Measurements from ENCODE around the gene POLR3E.
"Not testable (repeated sequence)": the region's sequence is repeated elsewhere in the genome, so short reads cannot be mapped to it uniquely, and the experiment has no call there.

Gene POLR3E

DNA sequence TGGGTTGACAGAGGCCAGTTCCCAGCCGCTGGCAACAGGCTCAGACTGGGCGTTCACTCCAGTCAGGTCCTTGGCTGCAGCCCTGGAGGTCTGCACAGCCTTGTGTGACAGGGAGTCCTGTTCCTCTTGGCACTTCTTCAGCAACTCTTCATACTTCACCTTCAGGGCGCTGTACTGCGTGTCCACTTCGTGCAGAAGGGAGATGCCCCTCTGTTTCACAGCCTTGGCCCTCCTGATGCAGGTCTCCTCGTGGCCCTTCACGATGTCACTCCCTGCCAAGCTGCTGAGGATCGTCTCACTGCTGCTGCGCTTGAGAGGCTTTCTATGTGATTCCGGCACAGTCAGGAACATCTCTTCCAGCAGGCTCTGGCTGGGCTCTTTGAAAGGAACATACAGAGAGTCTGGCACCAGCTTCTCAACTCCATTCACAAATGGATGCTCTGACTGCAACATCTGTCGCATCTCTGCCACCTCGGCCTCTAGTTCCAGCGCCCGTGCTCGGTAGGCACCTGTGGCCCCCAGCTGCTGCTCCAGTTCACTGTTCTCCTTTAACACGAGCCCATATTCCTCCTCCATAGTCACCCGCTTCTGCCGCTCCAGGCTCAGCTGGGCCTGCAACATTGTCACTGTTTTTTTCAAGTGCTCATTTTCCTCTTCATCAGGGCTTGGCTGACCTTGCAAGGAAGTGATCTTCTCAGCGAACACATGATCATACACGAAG, 50.1 kb downstream of the POLR3E start:
- H2BK12ac ChIP-seq (ENCODE audit: low read length in 2 of 2) = no peak overlapping the region
- no peaks in the 10 kb centered on the region for H3K9me3 ChIP-seq (ENCODE audit: control insufficient read depth, low read length)
- H3K4me2 ChIP-seq (ENCODE audit: low read length, poor library complexity, severe bottlenecking) = no peak overlapping the region
- H3K4me1 ChIP-seq (ENCODE audit: control insufficient read depth, insufficient read depth, low read depth, low read length) = peaks cover 3% of the 10 kb centered on the region
- no peak overlapping the region for H3K4me3 ChIP-seq (ENCODE audit: insufficient read depth in 1 of 2, low read depth in 1 of 2, low read length in 2 of 2)
- no peak overlapping the region for H4K91ac ChIP-seq (ENCODE audit: low read length)
- H3K23ac ChIP-seq (ENCODE audit: low read length in 2 of 2) = no peak overlapping the region
- H3K4ac ChIP-seq (ENCODE audit: low read depth in 1 of 2, low read length in 2 of 2) = no peak overlapping the region
- no peak for DNase-seq
- H4K8ac ChIP-seq (ENCODE audit: low read length) = no peak overlapping the region
- no peaks in the 10 kb centered on the region for H3K27me3 ChIP-seq (ENCODE audit: control insufficient read depth in 1 of 2, insufficient read depth in 1 of 2, low read length in 2 of 2)
- H3K9ac ChIP-seq (ENCODE audit: low read length) = no peak overlapping the region
- no peak overlapping the region for H2AK5ac ChIP-seq (ENCODE audit: low read length, severe bottlenecking)
- peaks cover 39 to 81% of the 10 kb centered on the region in 2 experiments for H3K36me3 ChIP-seq (ENCODE audit: control insufficient read depth in 1 of 2, insufficient read depth in 2 of 2, low read depth in 1 of 2, low read length in 2 of 2)
- H3K27ac ChIP-seq (ENCODE audit: low read length, poor library complexity, severe bottlenecking) = no peak overlapping the region
- H2BK120ac ChIP-seq (ENCODE audit: low read depth, low read length) = no peak overlapping the region
- H3K14ac ChIP-seq (ENCODE audit: low read length in 2 of 2) = no peak overlapping the region
- no peak overlapping the region for H2BK15ac ChIP-seq (ENCODE audit: low read depth, poor library complexity, severe bottlenecking)
- peaks cover 31% of the 10 kb centered on the region for H3K79me1 ChIP-seq (replicated peaks; ENCODE audit: low read length, poor library complexity, severe bottlenecking)
- WGBS = 98% methylated on average over 20 of the region's 20 CpGs
- no peak overlapping the region for H2BK5ac ChIP-seq (ENCODE audit: low read depth, low read length, poor library complexity, severe bottlenecking)
- H3K18ac ChIP-seq (ENCODE audit: low read depth in 1 of 2, low read length in 2 of 2) = no peak overlapping the region
- no peak overlapping the region for H2AFZ ChIP-seq (ENCODE audit: low read depth, low read length)

- Histone ChIP-seq H2BK5ac (ENCODE audit: low read depth, low read length, poor library complexity, severe bottlenecking) (no peak overlapping the region), H3K4me2 (ENCODE audit: low read length, poor library complexity, severe bottlenecking) (no peak overlapping the region), H2BK15ac (ENCODE audit: low read depth, poor library complexity, severe bottlenecking) (no peak overlapping the region), H2BK12ac (ENCODE audit: low read length in 2 of 2) (no peak overlapping the region), H3K18ac (ENCODE audit: low read depth in 1 of 2, low read length in 2 of 2) (no peak overlapping the region), H4K91ac (ENCODE audit: low read length) (no peak overlapping the region), H3K27ac (ENCODE audit: low read length, poor library complexity, severe bottlenecking) (no peak overlapping the region), H2AK5ac (ENCODE audit: low read length, severe bottlenecking) (peak overlapping the region; percentile 41), H3K9ac (ENCODE audit: low read length) (no peak overlapping the region), H3K14ac (ENCODE audit: low read length in 2 of 2) (no peak overlapping the region), H2BK120ac (ENCODE audit: low read depth, low read length) (no peak overlapping the region), H3K4me1 (ENCODE audit: control insufficient read depth, insufficient read depth, low read depth, low read length) (peaks cover 5% of the 10 kb centered on the region), H3K79me1 (replicated peaks; ENCODE audit: low read length, poor library complexity, severe bottlenecking) (peaks cover 29% of the 10 kb centered on the region), H4K8ac (ENCODE audit: low read length) (no peak overlapping the region), H3K4me3 (ENCODE audit: insufficient read depth in 1 of 2, low read depth in 1 of 2, low read length in 2 of 2) (no peak overlapping the region), H3K23ac (ENCODE audit: low read length in 2 of 2) (no peak overlapping the region), H3K4ac (ENCODE audit: low read depth in 1 of 2, low read length in 2 of 2) (no peak overlapping the region), H3K27me3 (ENCODE audit: control insufficient read depth in 1 of 2, insufficient read depth in 1 of 2, low read length in 2 of 2) (no peaks in the 10 kb centered on the region), H2AFZ (ENCODE audit: low read depth, low read length) (no peak overlapping the region), H3K36me3 (ENCODE audit: control insufficient read depth in 1 of 2, insufficient read depth in 2 of 2, low read depth in 1 of 2, low read length in 2 of 2) (peaks cover 39 to 77% of the 10 kb centered on the region in 2 experiments), H3K9me3 (ENCODE audit: control insufficient read depth, low read length) (no peaks in the 10 kb centered on the region)
- WGBS = 100% methylated on average over 2 of the region's 2 CpGs
- no peak for DNase-seq
Observed at GRCh38 chr16:22348291-22348690, 51.1 kb downstream of the POLR3E start.

GRCh38 chr16:22351017-22351416, 53.8 kb downstream of the POLR3E start:
- H2AK5ac ChIP-seq (ENCODE audit: low read length, severe bottlenecking); H4K8ac ChIP-seq (ENCODE audit: low read length); H3K9me3 ChIP-seq (ENCODE audit: control insufficient read depth, low read length); H3K27me3 ChIP-seq (ENCODE audit: control insufficient read depth in 1 of 2, insufficient read depth in 1 of 2, low read length in 2 of 2); H3K4me1 ChIP-seq (ENCODE audit: control insufficient read depth, insufficient read depth, low read depth, low read length); H3K4me2 ChIP-seq (ENCODE audit: low read length, poor library complexity, severe bottlenecking); H2BK5ac ChIP-seq (ENCODE audit: low read depth, low read length, poor library complexity, severe bottlenecking); H3K18ac ChIP-seq (ENCODE audit: low read depth in 1 of 2, low read length in 2 of 2); H2BK12ac ChIP-seq (ENCODE audit: low read length in 2 of 2); H3K14ac ChIP-seq (ENCODE audit: low read length in 2 of 2); H3K23ac ChIP-seq (ENCODE audit: low read length in 2 of 2); H3K9ac ChIP-seq (ENCODE audit: low read length); DNase-seq; H3K27ac ChIP-seq (ENCODE audit: low read length, poor library complexity, severe bottlenecking); H4K91ac ChIP-seq (ENCODE audit: low read length); H2BK15ac ChIP-seq (ENCODE audit: low read depth, poor library complexity, severe bottlenecking); H2BK120ac ChIP-seq (ENCODE audit: low read depth, low read length); H3K4me3 ChIP-seq (ENCODE audit: insufficient read depth in 1 of 2, low read depth in 1 of 2, low read length in 2 of 2); H3K4ac ChIP-seq (ENCODE audit: low read depth in 1 of 2, low read length in 2 of 2); H2AFZ ChIP-seq (ENCODE audit: low read depth, low read length): not testable (repeated sequence)
- WGBS = 100% methylated on average over 4 of the region's 6 CpGs
- Histone ChIP-seq H3K79me1 (replicated peaks; ENCODE audit: low read length, poor library complexity, severe bottlenecking) (peaks cover 23% of the 10 kb centered on the region), H3K36me3 (ENCODE audit: control insufficient read depth in 1 of 2, insufficient read depth in 2 of 2, low read depth in 1 of 2, low read length in 2 of 2) (peaks cover 34 to 73% of the 10 kb centered on the region in 2 experiments)

GRCh38 chr16:22352140-22352539, 54.9 kb downstream of the POLR3E start:
- Histone ChIP-seq H3K23ac (ENCODE audit: low read length in 2 of 2) (no peak overlapping the region), H2BK120ac (ENCODE audit: low read depth, low read length) (no peak overlapping the region), H2AK5ac (ENCODE audit: low read length, severe bottlenecking) (peak overlapping the region; percentile 53), H2AFZ (ENCODE audit: low read depth, low read length) (no peak overlapping the region), H2BK12ac (ENCODE audit: low read length in 2 of 2) (no peak overlapping the region), H3K18ac (ENCODE audit: low read depth in 1 of 2, low read length in 2 of 2) (no peak overlapping the region), H2BK15ac (ENCODE audit: low read depth, poor library complexity, severe bottlenecking) (no peak overlapping the region), H3K4me1 (ENCODE audit: control insufficient read depth, insufficient read depth, low read depth, low read length) (peaks cover 7% of the 10 kb centered on the region), H3K79me1 (replicated peaks; ENCODE audit: low read length, poor library complexity, severe bottlenecking) (peaks cover 20% of the 10 kb centered on the region), H4K91ac (ENCODE audit: low read length) (no peak overlapping the region), H3K9me3 (ENCODE audit: control insufficient read depth, low read length) (no peaks in the 10 kb centered on the region), H3K9ac (ENCODE audit: low read length) (no peak overlapping the region), H4K8ac (ENCODE audit: low read length) (no peak overlapping the region), H3K27me3 (ENCODE audit: control insufficient read depth in 1 of 2, insufficient read depth in 1 of 2, low read length in 2 of 2) (no peaks in the 10 kb centered on the region), H3K36me3 (ENCODE audit: control insufficient read depth in 1 of 2, insufficient read depth in 2 of 2, low read depth in 1 of 2, low read length in 2 of 2) (peaks cover 30 to 66% of the 10 kb centered on the region in 2 experiments), H3K4me3 (ENCODE audit: insufficient read depth in 1 of 2, low read depth in 1 of 2, low read length in 2 of 2) (no peak overlapping the region), H2BK5ac (ENCODE audit: low read depth, low read length, poor library complexity, severe bottlenecking) (no peak overlapping the region), H3K4me2 (ENCODE audit: low read length, poor library complexity, severe bottlenecking) (no peak overlapping the region), H3K14ac (ENCODE audit: low read length in 2 of 2) (no peak overlapping the region), H3K27ac (ENCODE audit: low read length, poor library complexity, severe bottlenecking) (peak overlapping the region; percentile 91), H3K4ac (ENCODE audit: low read depth in 1 of 2, low read length in 2 of 2) (no peak overlapping the region)
- WGBS = 100% methylated on average over 5 of the region's 6 CpGs
- DNase-seq = no peak
